A204.1 (cell line): Measurements from ENCODE around the gene ELAVL2.

Source experiments
- FAIRE-seq: peaks from 2 replicates; lab custom pipeline; 2012; peaks lifted over from hg19 to GRCh38; lab: Jason Lieb, UNC

ELAVL2 gene

DNA sequence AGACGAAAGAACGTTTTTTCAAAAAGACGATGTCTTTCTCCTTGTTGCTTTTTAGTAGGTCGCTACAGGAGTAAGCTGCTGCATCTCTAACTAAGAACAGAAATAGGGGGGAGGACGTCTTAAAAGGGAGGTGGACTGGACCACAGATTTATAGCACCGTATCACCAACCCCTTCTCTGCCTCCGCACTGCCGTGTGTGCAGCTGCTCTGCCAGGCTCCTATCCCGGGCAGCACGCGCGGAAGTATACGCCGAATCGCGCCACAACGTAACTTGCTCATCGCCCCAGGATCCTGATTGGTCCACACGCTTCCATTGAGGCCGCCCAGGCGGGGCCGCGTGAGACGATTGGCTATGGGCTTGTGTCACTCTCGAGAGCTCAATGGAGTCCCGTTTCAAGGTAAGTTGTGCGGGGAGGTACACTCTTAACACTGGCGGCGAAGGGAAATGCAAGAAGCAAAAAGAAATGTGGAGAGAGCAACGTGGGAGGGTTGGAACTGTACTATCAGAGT lies at the start of gene ELAVL2:
Gene ELAVL2, minus strand, starts transcription at position 121 of the 510 bp plus-strand sequence. CDS start 64,006 bp downstream, outside the sequence.
- FAIRE-seq = no peak

- no peak for FAIRE-seq
These were observed 32.2 kb upstream of the ELAVL2 start for GRCh38 chr9:23858234-23858633.

- FAIRE-seq = no peak
These were observed 30.0 kb upstream of the ELAVL2 start for GRCh38 chr9:23855873-23856604.

GRCh38 chr9:23850690-23851629 lies 24.9 kb upstream of the ELAVL2 start:
- no peak for FAIRE-seq

GRCh38 chr9:23850242-23850689 lies 24.2 kb upstream of the ELAVL2 start:
- no peak for FAIRE-seq

GRCh38 chr9:23849379-23850035 lies 23.5 kb upstream of the ELAVL2 start:
- FAIRE-seq = no peak

- FAIRE-seq = no peak
These were observed 16.6 kb upstream of the ELAVL2 start for GRCh38 chr9:23842565-23843129.

- FAIRE-seq = no peak
These were observed 15.3 kb upstream of the ELAVL2 start for GRCh38 chr9:23841304-23841703.

- FAIRE-seq = no peak
These were observed 11.0 kb upstream of the ELAVL2 start for GRCh38 chr9:23837038-23837437.

DNA sequence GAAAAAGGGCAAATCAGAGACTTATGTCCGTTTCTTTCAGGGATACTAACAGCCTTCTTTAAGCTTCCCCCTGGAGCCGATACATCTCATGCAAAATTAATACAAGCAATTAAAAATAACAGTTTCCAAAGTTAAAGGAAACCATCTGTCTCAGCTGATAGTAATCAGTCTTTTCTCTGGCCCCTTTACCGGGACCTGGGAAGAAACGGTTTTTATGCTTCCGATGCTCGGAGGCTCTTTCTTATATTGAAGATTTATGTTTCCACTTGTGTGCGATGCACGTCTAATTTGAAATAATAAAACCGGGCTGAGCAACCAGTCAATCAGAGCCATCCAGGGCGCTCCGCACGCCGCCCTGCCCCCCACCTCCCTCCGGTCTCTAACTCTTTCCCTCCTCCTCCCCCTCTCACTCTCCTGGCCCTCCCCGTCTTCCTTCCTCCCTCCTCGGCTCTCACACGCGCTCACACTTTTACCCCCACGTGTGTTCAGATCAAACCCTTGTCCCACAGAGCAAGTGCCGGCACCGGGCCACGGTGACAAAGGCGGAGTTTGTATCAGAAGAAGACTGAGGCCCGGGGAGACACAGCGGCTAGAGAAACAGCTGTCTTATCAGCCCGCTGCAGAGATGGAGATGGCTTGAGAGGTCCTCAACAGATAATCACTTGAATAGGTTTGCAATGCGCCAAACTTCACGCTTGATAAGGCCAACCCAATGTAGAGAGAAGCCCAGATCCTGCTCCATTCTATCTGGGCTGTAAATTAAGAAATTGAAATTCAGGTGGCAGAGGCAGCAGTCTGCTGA lies 5.1 kb upstream of the ELAVL2 start:
- FAIRE-seq = no peak

DNA sequence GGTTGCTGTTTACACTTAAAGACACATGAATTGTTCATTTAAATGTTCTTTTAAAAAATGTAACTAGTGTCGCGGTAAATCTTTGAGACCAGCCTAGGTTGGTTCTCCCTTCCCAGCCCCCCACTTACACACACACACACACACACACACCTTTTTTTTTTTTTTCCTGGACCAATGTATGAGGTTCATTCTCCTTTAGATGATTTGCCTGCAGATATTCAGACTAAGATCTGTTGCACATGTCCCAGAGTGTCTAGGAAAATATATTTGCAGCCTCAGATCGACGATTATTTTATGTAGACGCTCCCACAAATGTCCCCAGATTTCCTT lies 4.4 kb upstream of the ELAVL2 start:
- no peak for FAIRE-seq

DNA sequence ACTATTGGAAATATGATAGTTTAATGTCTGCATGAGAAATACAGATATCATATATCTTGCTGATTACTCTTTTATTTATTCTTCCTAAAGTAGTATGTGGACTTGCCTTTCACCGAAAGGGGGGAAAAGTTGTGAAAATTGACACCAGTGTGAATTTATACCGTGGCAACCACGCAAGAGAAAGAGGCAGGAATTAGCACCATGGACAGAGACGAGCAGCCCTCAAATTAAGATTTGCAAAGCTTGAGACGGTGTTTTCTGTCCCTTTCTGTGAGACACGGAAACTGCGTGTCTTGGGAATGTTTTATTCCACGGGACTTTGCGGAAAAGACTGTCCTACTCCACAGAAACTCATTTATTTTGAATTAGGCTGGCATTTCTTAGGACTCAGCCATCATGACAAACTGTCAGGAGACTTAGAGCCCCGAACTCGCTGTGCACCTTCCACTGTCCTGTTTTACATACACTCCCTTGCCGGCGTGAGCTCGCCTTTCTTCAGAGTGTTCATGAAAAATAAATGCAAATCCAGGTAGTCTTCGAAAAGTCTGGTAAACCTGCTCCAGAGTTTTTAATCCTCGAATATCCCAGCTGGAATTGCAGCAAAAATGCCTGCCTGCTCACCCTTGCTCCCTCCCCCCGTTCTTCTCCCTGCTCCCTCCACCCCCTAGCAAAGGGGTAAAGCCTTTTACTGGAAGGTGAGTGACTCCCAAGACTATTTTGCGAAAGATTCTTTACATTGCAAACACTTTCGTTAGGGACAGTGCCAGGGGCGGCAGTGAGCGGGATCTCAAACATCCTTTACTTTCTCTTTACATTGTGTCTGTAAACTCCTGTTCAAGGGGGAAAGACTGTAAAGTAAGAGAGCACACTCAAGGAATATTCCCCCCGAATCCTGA lies 3.8 kb upstream of the ELAVL2 start:
- FAIRE-seq = no peak

DNA sequence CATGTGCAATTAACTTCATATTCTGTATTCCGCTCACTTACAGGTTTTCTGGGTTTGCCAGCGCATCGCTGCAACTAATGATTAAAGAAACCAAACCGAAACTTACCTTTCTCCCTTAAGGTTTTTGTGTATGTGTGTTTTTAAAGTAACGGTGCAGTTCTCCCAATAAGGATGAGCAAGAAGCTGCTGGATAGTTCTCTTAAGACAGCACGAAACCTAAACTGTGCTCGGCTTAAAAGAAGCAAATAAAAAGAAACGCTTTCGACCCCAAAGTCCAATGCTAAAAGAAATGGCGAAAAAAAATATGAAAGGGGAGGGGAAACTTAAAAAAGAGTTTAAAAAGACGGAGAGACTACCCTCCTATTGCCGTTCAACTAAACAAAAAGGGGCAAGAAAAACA lies 340 bp downstream of the ELAVL2 start:
- FAIRE-seq = no peak

GRCh38 chr9:23824830-23825591 lies 1.0 kb downstream of the ELAVL2 start:
- no peak for FAIRE-seq

GRCh38 chr9:23823986-23824829 lies 1.8 kb downstream of the ELAVL2 start:
- no peak for FAIRE-seq

- FAIRE-seq = no peak
These were observed 2.8 kb downstream of the ELAVL2 start for GRCh38 chr9:23823269-23823668.

DNA sequence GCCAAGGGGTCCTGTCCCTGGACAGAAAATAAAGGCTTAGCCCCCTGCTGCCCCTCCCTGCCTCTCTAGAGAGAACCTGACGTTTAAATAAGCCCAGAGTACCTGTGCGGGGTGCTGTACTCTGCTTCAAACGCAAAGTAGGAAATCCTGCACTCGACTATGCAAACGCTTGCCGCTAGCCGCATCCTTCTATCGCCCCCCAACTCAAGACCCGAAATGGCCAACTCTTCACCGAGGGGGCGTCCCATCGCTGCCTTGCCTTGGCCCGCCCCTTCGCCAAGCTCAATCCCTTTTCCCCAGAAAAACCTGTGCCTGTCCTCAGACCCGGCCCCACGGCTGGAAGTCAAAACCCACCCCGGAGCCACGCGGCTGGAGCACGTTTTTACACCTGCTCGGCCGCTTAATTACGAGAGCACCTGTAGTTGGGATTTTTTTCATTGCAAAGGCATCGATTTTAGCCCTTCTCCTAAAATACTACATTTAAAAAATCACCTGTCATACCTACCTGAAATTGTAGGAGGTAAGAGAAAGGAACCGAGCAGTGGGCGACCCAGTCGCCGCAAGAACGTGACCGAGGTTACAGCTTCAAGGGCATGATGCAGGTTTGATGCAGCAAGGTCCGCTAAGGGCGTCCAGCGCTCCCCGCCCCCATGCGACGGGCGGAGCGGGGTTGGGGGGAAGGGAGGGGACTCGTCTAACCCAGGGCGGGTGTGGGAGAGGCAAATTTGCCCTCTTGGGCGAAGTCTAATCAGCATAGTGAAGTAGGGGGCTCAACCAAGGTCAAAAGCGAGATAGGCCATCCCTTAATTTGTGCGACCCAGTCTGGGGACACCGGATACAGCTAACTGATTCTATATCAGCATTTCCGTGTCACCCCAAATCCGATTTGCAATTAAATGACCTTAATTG lies 3.5 kb downstream of the ELAVL2 start:
- FAIRE-seq = no peak
